ENCODE measurements around the gene CDKN1A. TPM values are rescaled to one million over a fixed set of nuclear protein-coding genes. Genes with fewer than 3 reads are reported as not detected.

CDKN1A gene
- total and polyA plus RNA-seq, 9 of the 15 experiments (the other 6 are each of a cell fraction or from before 2014, with no cell fraction given), result 0.25 to 8.1 (median 5.1) TPM

DNA sequence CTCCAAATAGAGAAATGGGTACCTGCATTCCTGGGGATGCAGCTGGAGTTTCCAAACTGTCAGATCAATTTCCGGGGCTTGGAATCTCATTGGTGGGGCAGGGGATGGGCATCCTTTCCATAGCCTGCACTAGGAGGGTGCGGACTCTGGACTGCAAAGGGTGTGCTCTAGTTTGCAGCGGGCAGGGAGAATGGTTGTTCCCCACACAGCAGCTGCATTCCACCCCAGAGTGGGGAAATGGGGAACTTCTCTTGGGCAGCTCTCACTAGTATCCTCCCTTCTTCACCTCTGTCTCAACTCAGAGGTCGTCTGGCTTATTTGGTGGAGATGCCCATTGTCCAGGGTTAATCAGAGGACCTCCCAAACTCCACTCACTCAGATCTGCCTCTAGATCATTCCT, 34.5 kb upstream of the CDKN1A start:
- POLR2A ChIA-PET, result interaction anchor here (0.8 to 2.1 kb wide), 3 partner anchors 11 to 41 kb away, joined by 4 to 8 read pairs (median 6); no protein-coding TSS in a partner anchor
- Histone ChIP-seq H3K4me3 (no peak overlapping the region), H2AFZ (ENCODE audit: low read depth, low read length) (no peak overlapping the region), H3K27ac (ENCODE audit: extremely low read depth, low read depth, low read length) (no peak overlapping the region), H3K79me2 (ENCODE audit: control insufficient read depth, insufficient read depth, low read length) (no peaks in the 10 kb centered on the region), H3K9me1 (ENCODE audit: control insufficient read depth, insufficient read depth, low read length) (no peaks in the 10 kb centered on the region), H3K9me3 (replicated peaks; ENCODE audit: control insufficient read depth, insufficient read depth, low read depth, low read length) (no peaks in the 10 kb centered on the region), H3K36me3 (ENCODE audit: control insufficient read depth, insufficient read depth, low read length) (no peaks in the 10 kb centered on the region), H3K9ac (ENCODE audit: insufficient read depth in 1 of 2, low read depth in 2 of 2, low read length in 2 of 2) (no peak overlapping the region), H3K4me1 (replicated peaks in 1 of 2; ENCODE audit: control insufficient read depth in 2 of 2, insufficient read depth in 2 of 2, low read length in 2 of 2) (peaks cover 0 to 3% of the 10 kb centered on the region in 2 experiments; a peak in 1 of 5 replicates), H3K4me2 (ENCODE audit: insufficient read depth, low read length) (no peak overlapping the region), H3K27me3 (ENCODE audit: control insufficient read depth in 2 of 2, insufficient read depth in 2 of 2, low read length in 2 of 2) (peaks cover 16 to 44% of the 10 kb centered on the region in 2 experiments), H4K20me1 (replicated peaks; ENCODE audit: control insufficient read depth, insufficient read depth, low read length) (no peaks in the 10 kb centered on the region; the same call in 1 of the 2 replicates)
- no TSS peak for BruUV-seq (replicated peaks)
- intact Hi-C loops (cut with micrococcal nuclease), result no loop called here
- in situ Hi-C loops (cut with MboI), result no loop called here
- DNase-seq (ENCODE audit: extremely low read depth in 1 of 4, low spot score in 3 of 4), result no peak
- TF ChIP-seq FOSL1 (tag; conservative IDR thresholded peaks at IDR 0.05), result no peak
- TF ChIP-seq, protein P1, sequence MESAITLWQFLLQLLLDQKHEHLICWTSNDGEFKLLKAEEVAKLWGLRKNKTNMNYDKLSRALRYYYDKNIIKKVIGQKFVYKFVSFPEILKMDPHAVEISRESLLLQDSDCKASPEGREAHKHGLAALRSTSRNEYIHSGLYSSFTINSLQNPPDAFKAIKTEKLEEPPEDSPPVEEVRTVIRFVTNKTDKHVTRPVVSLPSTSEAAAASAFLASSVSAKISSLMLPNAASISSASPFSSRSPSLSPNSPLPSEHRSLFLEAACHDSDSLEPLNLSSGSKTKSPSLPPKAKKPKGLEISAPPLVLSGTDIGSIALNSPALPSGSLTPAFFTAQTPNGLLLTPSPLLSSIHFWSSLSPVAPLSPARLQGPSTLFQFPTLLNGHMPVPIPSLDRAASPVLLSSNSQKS (CRISPR knock-in tag; IDR thresholded peaks at IDR 0.05), result no peak
- 8% methylated on average over 4 of the region's 4 CpGs for WGBS (ENCODE audit: insufficient coverage, low coverage, missing lambda C conversion rate)
- ATAC-seq, result no peak
- FAIRE-seq, result no peak
- CTCF ChIA-PET (ENCODE audit: low intra/inter-chr PET ratio), result no interaction called here

DNA sequence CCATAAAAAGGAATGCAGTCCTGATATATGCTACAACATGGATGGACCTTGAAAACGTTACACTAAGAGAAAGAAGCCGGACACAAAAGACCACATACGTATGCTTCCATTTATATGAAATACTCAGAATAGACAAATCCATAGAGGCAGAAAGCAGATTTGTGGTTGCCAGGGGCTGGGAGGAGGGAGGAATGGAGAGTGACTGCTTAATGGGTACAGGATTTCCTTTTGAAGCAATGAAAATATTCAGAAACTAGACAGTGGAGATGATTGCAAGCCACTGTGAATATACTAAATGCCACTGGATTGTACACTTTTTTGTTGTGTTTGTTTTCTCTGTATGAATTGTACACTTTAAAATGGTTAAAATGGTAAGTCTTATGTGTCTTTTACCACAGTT, 29.4 kb upstream of the CDKN1A start:
- H3K27me3 ChIP-seq (ENCODE audit: control insufficient read depth in 2 of 2, insufficient read depth in 2 of 2, low read length in 2 of 2), result peaks cover 48 to 59% of the 10 kb centered on the region in 2 experiments
- no peak overlapping the region for H2AFZ ChIP-seq (ENCODE audit: low read depth, low read length)
- H3K9ac ChIP-seq (ENCODE audit: insufficient read depth in 1 of 2, low read depth in 2 of 2, low read length in 2 of 2), result no peak overlapping the region
- in situ Hi-C loops (cut with MboI) (no loop called here), intact Hi-C loops (cut with micrococcal nuclease) (no loop called here)
- 20% methylated on average over 3 of the region's 3 CpGs for WGBS (ENCODE audit: insufficient coverage, low coverage, missing lambda C conversion rate)
- no peak for ATAC-seq
- H3K4me2 ChIP-seq (ENCODE audit: insufficient read depth, low read length), result no peak overlapping the region
- H3K9me3 ChIP-seq (replicated peaks; ENCODE audit: control insufficient read depth, insufficient read depth, low read depth, low read length), result no peaks in the 10 kb centered on the region
- H3K9me1 ChIP-seq (ENCODE audit: control insufficient read depth, insufficient read depth, low read length), result no peaks in the 10 kb centered on the region
- ChIA-PET CTCF (ENCODE audit: low intra/inter-chr PET ratio) (no interaction called here), POLR2A (interaction anchor here (0.7 to 1.5 kb wide), 3 partner anchors 42 to 573 kb away, joined by 3 read pairs; no protein-coding TSS in a partner anchor)
- peaks cover 0 to 16% of the 10 kb centered on the region in 2 experiments; a peak in 3 of 5 replicates for H3K4me1 ChIP-seq (replicated peaks in 1 of 2; ENCODE audit: control insufficient read depth in 2 of 2, insufficient read depth in 2 of 2, low read length in 2 of 2)
- no peak for DNase-seq (ENCODE audit: extremely low read depth in 1 of 4, low spot score in 3 of 4)
- BruUV-seq (replicated peaks), result no TSS peak
- H3K27ac ChIP-seq (ENCODE audit: extremely low read depth, low read depth, low read length), result no peak overlapping the region
- TF ChIP-seq RHOXF2B (CRISPR knock-in tag; conservative IDR thresholded peaks at IDR 0.05) (no peak), ZNF764 (CRISPR knock-in tag; IDR thresholded peaks at IDR 0.05; ENCODE audit: low read depth) (no peak), GABPA (tag; conservative IDR thresholded peaks at IDR 0.05; ENCODE audit: low read depth) (no peak)
- no peaks in the 10 kb centered on the region for H3K79me2 ChIP-seq (ENCODE audit: control insufficient read depth, insufficient read depth, low read length)
- no peaks in the 10 kb centered on the region for H4K20me1 ChIP-seq (replicated peaks; ENCODE audit: control insufficient read depth, insufficient read depth, low read length)
- H3K4me3 ChIP-seq, result no peak overlapping the region
- no peaks in the 10 kb centered on the region for H3K36me3 ChIP-seq (ENCODE audit: control insufficient read depth, insufficient read depth, low read length)
- FAIRE-seq, result no peak

Measured in K562 (cell line).